ENCODE data around the gene CEP41.

- TF ChIP-seq POLR2A (IDR thresholded peaks at IDR 0.05), result no peak
- TF ChIP-seq, protein P1, sequence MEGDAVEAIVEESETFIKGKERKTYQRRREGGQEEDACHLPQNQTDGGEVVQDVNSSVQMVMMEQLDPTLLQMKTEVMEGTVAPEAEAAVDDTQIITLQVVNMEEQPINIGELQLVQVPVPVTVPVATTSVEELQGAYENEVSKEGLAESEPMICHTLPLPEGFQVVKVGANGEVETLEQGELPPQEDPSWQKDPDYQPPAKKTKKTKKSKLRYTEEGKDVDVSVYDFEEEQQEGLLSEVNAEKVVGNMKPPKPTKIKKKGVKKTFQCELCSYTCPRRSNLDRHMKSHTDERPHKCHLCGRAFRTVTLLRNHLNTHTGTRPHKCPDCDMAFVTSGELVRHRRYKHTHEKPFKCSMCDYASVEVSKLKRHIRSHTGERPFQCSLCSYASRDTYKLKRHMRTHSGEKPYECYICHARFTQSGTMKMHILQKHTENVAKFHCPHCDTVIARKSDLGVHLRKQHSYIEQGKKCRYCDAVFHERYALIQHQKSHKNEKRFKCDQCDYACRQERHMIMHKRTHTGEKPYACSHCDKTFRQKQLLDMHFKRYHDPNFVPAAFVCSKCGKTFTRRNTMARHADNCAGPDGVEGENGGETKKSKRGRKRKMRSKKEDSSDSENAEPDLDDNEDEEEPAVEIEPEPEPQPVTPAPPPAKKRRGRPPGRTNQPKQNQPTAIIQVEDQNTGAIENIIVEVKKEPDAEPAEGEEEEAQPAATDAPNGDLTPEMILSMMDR (IDR thresholded peaks at IDR 0.05), result no peak
- TF ChIP-seq POLR2AphosphoS5 (IDR thresholded peaks at IDR 0.05; ENCODE audit: insufficient read depth in 1 of 2, low read depth in 1 of 2), result no peak
Measured at GRCh38 chr7:130372402-130373165, 68.2 kb downstream of the CEP41 start.

Data from vagina (tissue), 2 donors.